OCI-LY3 (cell line): Measurements from ENCODE around the gene CPED1.

Source experiments
- H2AFZ ChIP-seq: fragments of 200-600, 300-600 bp; shearing (Covaris generic); 2 replicates; pipeline ENCODE4 v1.6.0; 2014; ENCODE audit warnings: antibody characterized with exemption, low read depth, low read length
- H3K27ac ChIP-seq: fragments of 200-600, 300-600 bp; sonication (generic); 2 replicates; pipeline ENCODE4 v1.5.1; 2014; ENCODE audit warnings: mild to moderate bottlenecking, low read length, moderate library complexity, mixed read lengths
- H3K27me3 ChIP-seq: fragments of 200-600, 300-600 bp; sonication (generic); 2 replicates; pipeline ENCODE4 v1.6.1; 2014; ENCODE audit warnings: low read depth, low read length, mixed read lengths
- H3K36me3 ChIP-seq: fragments of 200-600, 300-600 bp; sonication (generic); replicated peaks from 2 replicates; pipeline ENCODE3; 2014; ENCODE audit warnings: low read depth, low read length, mixed read lengths
- H3K4me1 ChIP-seq: fragments of 300-600, 200-600 bp; sonication (generic); 2 replicates; pipeline ENCODE4 v1.6.1; 2014; ENCODE audit warnings: low read length, mixed read lengths
- H3K4me2 ChIP-seq: fragments of 200-600, 300-600 bp; sonication (generic); 2 replicates; pipeline ENCODE4 v1.6.1; 2014; ENCODE audit warnings: low read length, mixed read lengths
- H3K4me3 ChIP-seq: fragments of 300-600, 200-600 bp; sonication (generic); 2 replicates; pipeline ENCODE4 v1.5.1; 2014; ENCODE audit warnings: antibody characterized with exemption, mild to moderate bottlenecking, low read length, moderate library complexity
- H3K79me2 ChIP-seq: fragments of 300-600, 200-600 bp; shearing (Covaris generic); 2 replicates; pipeline ENCODE4 v1.6.1; 2014; ENCODE audit warnings: mild to moderate bottlenecking, low read length, mixed read lengths
- H3K9ac ChIP-seq: fragments of 300-600, 200-600 bp; shearing (Covaris generic); 2 replicates; pipeline ENCODE4 v1.6.0; 2014; ENCODE audit warnings: mild to moderate bottlenecking, low read length, moderate library complexity
- H3K9me3 ChIP-seq: fragments of 200-600, 300-600 bp; shearing (Covaris generic); 2 replicates; pipeline ENCODE4 v1.6.1; 2014; ENCODE audit warnings: low read length, mixed read lengths; ENCODE audit not compliant: insufficient read depth
- H4K20me1 ChIP-seq: fragments of 200-600, 300-600 bp; sonication (generic); 2 replicates; pipeline ENCODE4 v1.6.1; 2016; ENCODE audit warnings: low read length, mixed read lengths; ENCODE audit not compliant: insufficient read depth
- CTCF ChIP-seq: fragments of 200-600, 300-600 bp; sonication (generic); IDR thresholded peaks from 2 replicates; pipeline ENCODE4 v1.5.1; 2014; ENCODE audit warnings: antibody characterized with exemption, low read length, low read depth
- EZH2phosphoT487 ChIP-seq: fragments of 200-600 bp; shearing (Covaris generic); IDR thresholded peaks from 2 replicates; pipeline ENCODE4 v1.6.1; 2018; ENCODE audit warnings: antibody characterized with exemption, mixed run types, low read depth

Gene CPED1

GRCh38 chr7:121102619-121103018, 114.1 kb downstream of the CPED1 start:
- H3K27ac ChIP-seq, result no peak overlapping the region
- no peak for TF ChIP-seq EZH2phosphoT487
- no peak for TF ChIP-seq CTCF
- H2AFZ ChIP-seq, result no peak overlapping the region
- peaks cover 11% of the 10 kb centered on the region; the same call in 1 of the 2 replicates for H3K27me3 ChIP-seq
- H3K4me1 ChIP-seq, result no peaks in the 10 kb centered on the region
- H4K20me1 ChIP-seq, result no peaks in the 10 kb centered on the region
- no peak overlapping the region for H3K4me3 ChIP-seq
- no peaks in the 10 kb centered on the region for H3K79me2 ChIP-seq
- no peak overlapping the region for H3K9ac ChIP-seq
- no peaks in the 10 kb centered on the region for H3K36me3 ChIP-seq
- H3K4me2 ChIP-seq, result no peak overlapping the region
- no peaks in the 10 kb centered on the region for H3K9me3 ChIP-seq

GRCh38 chr7:121103086-121103485, 114.6 kb downstream of the CPED1 start:
- Histone ChIP-seq H3K4me2 (no peak overlapping the region), H3K9me3 (no peaks in the 10 kb centered on the region), H3K4me3 (no peak overlapping the region), H3K36me3 (no peaks in the 10 kb centered on the region), H4K20me1 (no peaks in the 10 kb centered on the region), H3K27ac (no peak overlapping the region), H3K79me2 (no peaks in the 10 kb centered on the region), H3K4me1 (no peaks in the 10 kb centered on the region), H3K9ac (no peak overlapping the region), H3K27me3 (peaks cover 11% of the 10 kb centered on the region; the same call in 1 of the 2 replicates), H2AFZ (no peak overlapping the region)
- no peak for TF ChIP-seq CTCF
- TF ChIP-seq EZH2phosphoT487, result no peak

- no peak overlapping the region for H3K9ac ChIP-seq
- H3K4me2 ChIP-seq, result no peak overlapping the region
- no peak overlapping the region for H3K4me3 ChIP-seq
- no peak overlapping the region for H2AFZ ChIP-seq
- H3K36me3 ChIP-seq, result no peaks in the 10 kb centered on the region
- TF ChIP-seq EZH2phosphoT487 (no peak), CTCF (no peak)
- no peaks in the 10 kb centered on the region for H3K4me1 ChIP-seq
- no peaks in the 10 kb centered on the region for H3K79me2 ChIP-seq
- H3K27ac ChIP-seq, result no peak overlapping the region
- peaks cover 11% of the 10 kb centered on the region; the same call in 1 of the 2 replicates for H3K27me3 ChIP-seq
- H3K9me3 ChIP-seq, result no peaks in the 10 kb centered on the region
- no peaks in the 10 kb centered on the region for H4K20me1 ChIP-seq
These were observed 115.1 kb downstream of the CPED1 start for GRCh38 chr7:121103579-121103978.

GRCh38 chr7:121105262-121105661, 116.8 kb downstream of the CPED1 start:
- Histone ChIP-seq H3K4me2 (no peak overlapping the region), H3K36me3 (no peaks in the 10 kb centered on the region), H3K79me2 (no peaks in the 10 kb centered on the region), H3K4me3 (no peak overlapping the region), H2AFZ (no peak overlapping the region), H3K9me3 (no peaks in the 10 kb centered on the region), H3K9ac (no peak overlapping the region), H3K27ac (no peak overlapping the region), H3K27me3 (peaks cover 21% of the 10 kb centered on the region; the same call in 1 of the 2 replicates), H4K20me1 (no peaks in the 10 kb centered on the region), H3K4me1 (no peaks in the 10 kb centered on the region)
- TF ChIP-seq EZH2phosphoT487 (no peak), CTCF (no peak)
